ENCODE measurements around the gene ABLIM3. TPM values are rescaled to one million over a fixed set of nuclear protein-coding genes. Genes with fewer than 3 reads are reported as not detected.

ABLIM3 gene
- total and polyA plus RNA-seq, 10 of the 15 experiments (the other 5 are each of a cell fraction or from before 2014, with no cell fraction given): 0.03 TPM; not detected in 9

GRCh38 chr5:149174847-149175234 lies 33.5 kb downstream of the ABLIM3 start:
- in situ Hi-C loops (cut with MboI) (no loop called here), intact Hi-C loops (cut with micrococcal nuclease; ENCODE audit: unreplicated experiment) (no loop called here)
- RAD21 ChIA-PET (ENCODE audit: unreplicated experiment): no interaction called here
- no peak overlapping the region for H2AFZ ChIP-seq (ENCODE audit: control insufficient read depth, low read depth, low read length)
- H3K36me3 ChIP-seq (ENCODE audit: control insufficient read depth in 2 of 2, insufficient read depth in 2 of 2, low read length in 1 of 2): no peaks in the 10 kb centered on the region
- no peaks in the 10 kb centered on the region for H4K20me1 ChIP-seq (ENCODE audit: control insufficient read depth, insufficient read depth)
- BruUV-seq (replicated peaks): no TSS peak
- SMC1A ChIA-PET (ENCODE audit: uncharacterized antibody, unreplicated experiment): no interaction called here
- no peak overlapping the region for H3K4me3 ChIP-seq
- WGBS (ENCODE audit: insufficient coverage, insufficient replicate concordance, low lambda C conversion rate, missing lambda C conversion rate): 62% methylated on average over 3 of the region's 3 CpGs
- TF ChIP-seq SUZ12 (IDR thresholded peaks at IDR 0.05; ENCODE audit: unreplicated experiment) (no peak), CUX1 (IDR thresholded peaks at IDR 0.05; ENCODE audit: insufficient replicate concordance, low read depth, low read length) (no peak), HCFC1 (IDR thresholded peaks at IDR 0.05; ENCODE audit: low read length) (no peak), POLR2A (IDR thresholded peaks at IDR 0.05; ENCODE audit: low read depth, low read length) (no peak), YY1 (IDR thresholded peaks at IDR 0.05; ENCODE audit: low read depth, low read length) (no peak), ATF7 (IDR thresholded peaks at IDR 0.05; ENCODE audit: low read depth) (no peak), PAX8 (IDR thresholded peaks at IDR 0.05) (no peak), SP1 (IDR thresholded peaks at IDR 0.05; ENCODE audit: low read depth, low read length) (no peak), IRF5 (IDR thresholded peaks at IDR 0.05; ENCODE audit: borderline replicate concordance) (no peak), BCLAF1 (IDR thresholded peaks at IDR 0.05) (no peak), MTA3 (IDR thresholded peaks at IDR 0.05; ENCODE audit: borderline replicate concordance, low read length) (no peak), NBN (IDR thresholded peaks at IDR 0.05) (no peak)
- DNase-seq (ENCODE audit: low read depth, low spot score) (no peak), FAIRE-seq (no peak), ATAC-seq (no peak)
- no peaks in the 10 kb centered on the region for H3K79me2 ChIP-seq (ENCODE audit: control insufficient read depth, insufficient read depth, low read length)
- POLR2A ChIA-PET: no interaction called here
- H3K9ac ChIP-seq (ENCODE audit: control insufficient read depth, insufficient read depth, low read length): no peak overlapping the region
- no peak overlapping the region for H3K4me2 ChIP-seq (ENCODE audit: control insufficient read depth, insufficient read depth)
- H3K9me3 ChIP-seq (replicated peaks; ENCODE audit: control insufficient read depth, insufficient read depth, low read length): no peaks in the 10 kb centered on the region
- no peaks in the 10 kb centered on the region for H3K4me1 ChIP-seq (ENCODE audit: control insufficient read depth, insufficient read depth, low read length)
- H3K27me3 ChIP-seq (replicated peaks in 1 of 2; ENCODE audit: control insufficient read depth in 2 of 2, insufficient read depth in 2 of 2, low read length in 1 of 2): peaks cover 0 to 1% of the 10 kb centered on the region in 2 experiments; a peak in 1 of 4 replicates
- CTCF ChIA-PET: no interaction called here
- no peak overlapping the region for H3K27ac ChIP-seq (ENCODE audit: control insufficient read depth, insufficient read depth)
